ENCODE results near the gene PTEN. TPM values are rescaled to one million over a fixed set of nuclear protein-coding genes. Genes with fewer than 3 reads are reported as not detected.

PTEN gene
- total and polyA plus RNA-seq, 2 experiments from 2014 or later = 32.8 to 128 TPM

DNA sequence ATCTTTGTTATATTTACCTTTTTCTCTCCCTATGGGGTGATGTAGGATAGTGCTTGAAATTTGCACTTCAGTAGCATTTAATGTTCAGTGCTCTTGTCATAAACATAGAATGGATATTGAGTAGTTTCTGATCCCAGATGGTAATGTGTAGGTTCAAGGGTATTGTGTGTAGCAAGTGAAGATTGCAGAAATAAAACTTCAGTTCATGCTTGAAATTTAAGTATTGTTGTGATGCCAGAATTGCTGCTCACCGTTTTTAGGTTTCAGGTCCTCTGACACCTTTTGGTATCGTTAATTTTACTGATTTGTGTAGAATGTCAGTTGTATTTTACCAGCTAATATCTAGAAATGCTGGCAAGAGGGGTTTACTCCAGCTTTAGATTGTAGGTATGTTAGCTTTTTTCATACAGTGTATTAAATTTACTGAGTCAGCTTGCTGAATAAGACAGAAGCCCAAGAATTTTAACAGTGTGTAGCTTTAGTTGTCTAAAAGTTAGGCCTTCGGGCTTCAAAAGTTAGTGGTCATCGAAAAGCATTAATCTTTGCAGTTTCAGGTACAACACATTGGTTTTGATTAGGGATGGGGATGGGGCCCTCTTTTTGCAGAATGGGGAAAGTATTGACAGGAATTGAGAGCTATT is 1.9 kb downstream of the PTEN start:
- Histone ChIP-seq H3K27me3 (no peaks in the 10 kb centered on the region), H3K9me2 (replicated peaks; ENCODE audit: insufficient read depth) (no peaks in the 10 kb centered on the region), H3K79me2 (peaks cover 63% of the 10 kb centered on the region), H2AFZ (no peak overlapping the region), H3K4me1 (ENCODE audit: insufficient read depth) (peaks cover 10% of the 10 kb centered on the region), H3K4me2 (peak overlapping the region; percentile 83), H3K4me3 (peak overlapping the region; percentile 81), H3K9me3 (ENCODE audit: low read depth) (no peaks in the 10 kb centered on the region), H3K27ac (peak overlapping the region; percentile 98), H3K36me3 (replicated peaks; ENCODE audit: insufficient read depth, low read depth) (no peaks in the 10 kb centered on the region), H4K20me1 (ENCODE audit: insufficient read depth, poor library complexity, severe bottlenecking) (peaks cover 59% of the 10 kb centered on the region)
- DNase-seq (ENCODE audit: low spot score) = no peak
- 8% methylated on average over 4 of the region's 4 CpGs for WGBS (ENCODE audit: low lambda C conversion rate, missing lambda C conversion rate)
- TF ChIP-seq EZH2phosphoT487 (IDR thresholded peaks at IDR 0.05; ENCODE audit: low read depth, severe bottlenecking, unreplicated experiment) (no peak), EZH2 (IDR thresholded peaks at IDR 0.05; ENCODE audit: borderline replicate concordance) (no peak)
- TF ChIP-seq, protein P1, sequence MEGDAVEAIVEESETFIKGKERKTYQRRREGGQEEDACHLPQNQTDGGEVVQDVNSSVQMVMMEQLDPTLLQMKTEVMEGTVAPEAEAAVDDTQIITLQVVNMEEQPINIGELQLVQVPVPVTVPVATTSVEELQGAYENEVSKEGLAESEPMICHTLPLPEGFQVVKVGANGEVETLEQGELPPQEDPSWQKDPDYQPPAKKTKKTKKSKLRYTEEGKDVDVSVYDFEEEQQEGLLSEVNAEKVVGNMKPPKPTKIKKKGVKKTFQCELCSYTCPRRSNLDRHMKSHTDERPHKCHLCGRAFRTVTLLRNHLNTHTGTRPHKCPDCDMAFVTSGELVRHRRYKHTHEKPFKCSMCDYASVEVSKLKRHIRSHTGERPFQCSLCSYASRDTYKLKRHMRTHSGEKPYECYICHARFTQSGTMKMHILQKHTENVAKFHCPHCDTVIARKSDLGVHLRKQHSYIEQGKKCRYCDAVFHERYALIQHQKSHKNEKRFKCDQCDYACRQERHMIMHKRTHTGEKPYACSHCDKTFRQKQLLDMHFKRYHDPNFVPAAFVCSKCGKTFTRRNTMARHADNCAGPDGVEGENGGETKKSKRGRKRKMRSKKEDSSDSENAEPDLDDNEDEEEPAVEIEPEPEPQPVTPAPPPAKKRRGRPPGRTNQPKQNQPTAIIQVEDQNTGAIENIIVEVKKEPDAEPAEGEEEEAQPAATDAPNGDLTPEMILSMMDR (IDR thresholded peaks at IDR 0.05; ENCODE audit: poor library complexity) = no peak

DNA sequence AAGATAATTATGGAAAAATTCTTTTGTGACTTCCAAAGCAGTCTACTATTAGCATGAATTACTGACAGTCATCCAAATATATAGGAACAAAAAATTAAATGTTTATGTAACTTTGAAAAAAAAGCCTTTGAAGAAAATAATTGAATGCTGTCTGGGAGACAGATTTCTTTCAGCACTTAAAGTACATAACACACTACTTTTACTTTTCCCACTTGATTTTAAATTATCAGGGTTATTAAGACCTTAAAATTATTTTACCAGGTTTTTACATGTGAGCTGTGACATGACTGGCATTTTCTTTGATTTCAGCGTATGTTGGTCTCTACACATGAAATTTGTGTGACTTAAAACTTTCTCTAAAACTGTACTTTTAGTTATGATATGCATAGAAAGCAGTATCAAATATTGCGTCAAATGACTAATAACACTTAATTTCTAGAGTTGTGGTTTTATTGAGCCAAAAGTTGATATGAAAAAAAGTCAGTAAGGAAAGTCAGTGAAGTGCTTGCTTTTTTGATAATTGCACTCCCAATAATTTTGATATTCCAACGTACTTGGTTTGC is 3.1 kb downstream of the PTEN start:
- Histone ChIP-seq H2AFZ (no peak overlapping the region), H3K4me2 (peak overlapping the region; percentile 83), H3K27me3 (no peaks in the 10 kb centered on the region), H3K27ac (peak overlapping the region; percentile 98), H3K79me2 (peaks cover 75% of the 10 kb centered on the region), H3K36me3 (replicated peaks; ENCODE audit: insufficient read depth, low read depth) (no peaks in the 10 kb centered on the region), H4K20me1 (ENCODE audit: insufficient read depth, poor library complexity, severe bottlenecking) (peaks cover 71% of the 10 kb centered on the region), H3K4me1 (ENCODE audit: insufficient read depth) (peaks cover 19% of the 10 kb centered on the region), H3K9me2 (replicated peaks; ENCODE audit: insufficient read depth) (no peaks in the 10 kb centered on the region), H3K4me3 (peak overlapping the region; percentile 81), H3K9me3 (ENCODE audit: low read depth) (no peaks in the 10 kb centered on the region)
- DNase-seq (ENCODE audit: low spot score) = no peak
- 29% methylated on average over 3 of the region's 3 CpGs for WGBS (ENCODE audit: low lambda C conversion rate, missing lambda C conversion rate)
- TF ChIP-seq EZH2 (IDR thresholded peaks at IDR 0.05; ENCODE audit: borderline replicate concordance) (no peak), EZH2phosphoT487 (IDR thresholded peaks at IDR 0.05; ENCODE audit: low read depth, severe bottlenecking, unreplicated experiment) (no peak)
- TF ChIP-seq, protein P1 (IDR thresholded peaks at IDR 0.05; ENCODE audit: poor library complexity) = no peak

DNA sequence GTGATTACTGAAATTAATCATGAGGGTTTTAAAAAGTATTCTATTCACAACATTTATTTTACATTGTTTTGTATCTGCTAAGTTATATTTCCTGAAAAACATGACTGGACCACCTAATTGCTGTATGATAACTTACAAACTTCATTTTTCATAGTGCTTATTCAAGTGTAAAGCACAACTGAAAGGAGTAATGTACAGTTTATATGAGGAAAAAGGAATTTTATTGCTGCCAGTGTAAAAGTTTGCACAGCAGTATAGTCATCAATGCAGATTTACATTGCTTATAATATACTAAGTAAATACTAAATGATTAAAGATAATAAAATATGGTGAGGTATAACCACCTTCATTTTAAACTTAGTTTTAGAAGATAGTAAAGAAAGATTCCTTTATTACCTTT is 4.0 kb downstream of the PTEN start:
- no peaks in the 10 kb centered on the region for H3K9me2 ChIP-seq (replicated peaks; ENCODE audit: insufficient read depth)
- TF ChIP-seq EZH2 (IDR thresholded peaks at IDR 0.05; ENCODE audit: borderline replicate concordance) = no peak
- no peak for TF ChIP-seq EZH2phosphoT487 (IDR thresholded peaks at IDR 0.05; ENCODE audit: low read depth, severe bottlenecking, unreplicated experiment)
- TF ChIP-seq, protein P1 (IDR thresholded peaks at IDR 0.05; ENCODE audit: poor library complexity) = no peak
- peaks cover 84% of the 10 kb centered on the region for H3K79me2 ChIP-seq
- peaks cover 19% of the 10 kb centered on the region for H3K4me1 ChIP-seq (ENCODE audit: insufficient read depth)
- H3K4me3 ChIP-seq = peak overlapping the region; percentile 81
- H3K27me3 ChIP-seq = no peaks in the 10 kb centered on the region
- H3K27ac ChIP-seq = peak overlapping the region; percentile 98
- peaks cover 80% of the 10 kb centered on the region for H4K20me1 ChIP-seq (ENCODE audit: insufficient read depth, poor library complexity, severe bottlenecking)
- H3K9me3 ChIP-seq (ENCODE audit: low read depth) = no peaks in the 10 kb centered on the region
- no peaks in the 10 kb centered on the region for H3K36me3 ChIP-seq (replicated peaks; ENCODE audit: insufficient read depth, low read depth)
- peak overlapping the region; percentile 83 for H3K4me2 ChIP-seq
- DNase-seq (ENCODE audit: low spot score) = no peak
- no peak overlapping the region for H2AFZ ChIP-seq

Measured in hepatocyte (in vitro differentiated cells).